ENCODE results near the gene KLHL35.

DNA sequence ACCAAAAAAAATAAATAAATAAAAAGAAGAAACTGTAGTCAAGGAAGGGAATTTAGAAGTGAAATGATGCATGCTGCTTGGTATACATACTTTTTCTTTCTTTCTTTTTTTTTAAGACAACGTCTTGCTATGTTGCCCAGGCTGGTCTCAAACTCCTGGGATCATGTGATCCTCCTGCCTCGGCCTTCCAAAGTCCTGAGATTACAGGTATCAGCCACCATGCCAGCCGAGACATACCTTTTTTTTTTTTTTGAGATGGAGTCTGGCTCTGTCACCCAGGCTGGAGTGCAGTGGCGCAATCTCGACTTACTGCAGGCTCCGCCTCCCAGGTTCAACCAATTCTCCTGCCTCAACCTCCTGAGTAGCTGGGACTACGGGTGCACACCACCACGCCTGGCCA, 59.8 kb downstream of the KLHL35 start:
- TF ChIP-seq, protein P1, sequence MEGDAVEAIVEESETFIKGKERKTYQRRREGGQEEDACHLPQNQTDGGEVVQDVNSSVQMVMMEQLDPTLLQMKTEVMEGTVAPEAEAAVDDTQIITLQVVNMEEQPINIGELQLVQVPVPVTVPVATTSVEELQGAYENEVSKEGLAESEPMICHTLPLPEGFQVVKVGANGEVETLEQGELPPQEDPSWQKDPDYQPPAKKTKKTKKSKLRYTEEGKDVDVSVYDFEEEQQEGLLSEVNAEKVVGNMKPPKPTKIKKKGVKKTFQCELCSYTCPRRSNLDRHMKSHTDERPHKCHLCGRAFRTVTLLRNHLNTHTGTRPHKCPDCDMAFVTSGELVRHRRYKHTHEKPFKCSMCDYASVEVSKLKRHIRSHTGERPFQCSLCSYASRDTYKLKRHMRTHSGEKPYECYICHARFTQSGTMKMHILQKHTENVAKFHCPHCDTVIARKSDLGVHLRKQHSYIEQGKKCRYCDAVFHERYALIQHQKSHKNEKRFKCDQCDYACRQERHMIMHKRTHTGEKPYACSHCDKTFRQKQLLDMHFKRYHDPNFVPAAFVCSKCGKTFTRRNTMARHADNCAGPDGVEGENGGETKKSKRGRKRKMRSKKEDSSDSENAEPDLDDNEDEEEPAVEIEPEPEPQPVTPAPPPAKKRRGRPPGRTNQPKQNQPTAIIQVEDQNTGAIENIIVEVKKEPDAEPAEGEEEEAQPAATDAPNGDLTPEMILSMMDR (IDR thresholded peaks at IDR 0.05; ENCODE audit: low read depth, low read length, missing input control): no peak
- TF ChIP-seq, protein P2, sequence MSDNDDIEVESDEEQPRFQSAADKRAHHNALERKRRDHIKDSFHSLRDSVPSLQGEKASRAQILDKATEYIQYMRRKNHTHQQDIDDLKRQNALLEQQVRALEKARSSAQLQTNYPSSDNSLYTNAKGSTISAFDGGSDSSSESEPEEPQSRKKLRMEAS (IDR thresholded peaks at IDR 0.05): no peak
- TF ChIP-seq RAD21 (IDR thresholded peaks at IDR 0.05) (no peak), GABPA (IDR thresholded peaks at IDR 0.05 in 1 of 2, conservative IDR thresholded peaks at IDR 0.05 in 1 of 2) (no peak), TAF1 (conservative IDR thresholded peaks at IDR 0.05) (no peak), FOXA1 (IDR thresholded peaks at IDR 0.05) (no peak), NR2F2 (IDR thresholded peaks at IDR 0.05) (no peak), YY1 (IDR thresholded peaks at IDR 0.05) (no peak), SP1 (IDR thresholded peaks at IDR 0.05) (no peak), HNF4G (IDR thresholded peaks at IDR 0.05) (no peak), RXRA (IDR thresholded peaks at IDR 0.05) (no peak)
- TF ChIP-seq, protein P3, sequence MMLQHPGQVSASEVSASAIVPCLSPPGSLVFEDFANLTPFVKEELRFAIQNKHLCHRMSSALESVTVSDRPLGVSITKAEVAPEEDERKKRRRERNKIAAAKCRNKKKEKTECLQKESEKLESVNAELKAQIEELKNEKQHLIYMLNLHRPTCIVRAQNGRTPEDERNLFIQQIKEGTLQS (IDR thresholded peaks at IDR 0.05): no peak
- TF ChIP-seq, protein P4, sequence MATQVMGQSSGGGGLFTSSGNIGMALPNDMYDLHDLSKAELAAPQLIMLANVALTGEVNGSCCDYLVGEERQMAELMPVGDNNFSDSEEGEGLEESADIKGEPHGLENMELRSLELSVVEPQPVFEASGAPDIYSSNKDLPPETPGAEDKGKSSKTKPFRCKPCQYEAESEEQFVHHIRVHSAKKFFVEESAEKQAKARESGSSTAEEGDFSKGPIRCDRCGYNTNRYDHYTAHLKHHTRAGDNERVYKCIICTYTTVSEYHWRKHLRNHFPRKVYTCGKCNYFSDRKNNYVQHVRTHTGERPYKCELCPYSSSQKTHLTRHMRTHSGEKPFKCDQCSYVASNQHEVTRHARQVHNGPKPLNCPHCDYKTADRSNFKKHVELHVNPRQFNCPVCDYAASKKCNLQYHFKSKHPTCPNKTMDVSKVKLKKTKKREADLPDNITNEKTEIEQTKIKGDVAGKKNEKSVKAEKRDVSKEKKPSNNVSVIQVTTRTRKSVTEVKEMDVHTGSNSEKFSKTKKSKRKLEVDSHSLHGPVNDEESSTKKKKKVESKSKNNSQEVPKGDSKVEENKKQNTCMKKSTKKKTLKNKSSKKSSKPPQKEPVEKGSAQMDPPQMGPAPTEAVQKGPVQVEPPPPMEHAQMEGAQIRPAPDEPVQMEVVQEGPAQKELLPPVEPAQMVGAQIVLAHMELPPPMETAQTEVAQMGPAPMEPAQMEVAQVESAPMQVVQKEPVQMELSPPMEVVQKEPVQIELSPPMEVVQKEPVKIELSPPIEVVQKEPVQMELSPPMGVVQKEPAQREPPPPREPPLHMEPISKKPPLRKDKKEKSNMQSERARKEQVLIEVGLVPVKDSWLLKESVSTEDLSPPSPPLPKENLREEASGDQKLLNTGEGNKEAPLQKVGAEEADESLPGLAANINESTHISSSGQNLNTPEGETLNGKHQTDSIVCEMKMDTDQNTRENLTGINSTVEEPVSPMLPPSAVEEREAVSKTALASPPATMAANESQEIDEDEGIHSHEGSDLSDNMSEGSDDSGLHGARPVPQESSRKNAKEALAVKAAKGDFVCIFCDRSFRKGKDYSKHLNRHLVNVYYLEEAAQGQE (IDR thresholded peaks at IDR 0.05): no peak
- TF ChIP-seq, protein P5, sequence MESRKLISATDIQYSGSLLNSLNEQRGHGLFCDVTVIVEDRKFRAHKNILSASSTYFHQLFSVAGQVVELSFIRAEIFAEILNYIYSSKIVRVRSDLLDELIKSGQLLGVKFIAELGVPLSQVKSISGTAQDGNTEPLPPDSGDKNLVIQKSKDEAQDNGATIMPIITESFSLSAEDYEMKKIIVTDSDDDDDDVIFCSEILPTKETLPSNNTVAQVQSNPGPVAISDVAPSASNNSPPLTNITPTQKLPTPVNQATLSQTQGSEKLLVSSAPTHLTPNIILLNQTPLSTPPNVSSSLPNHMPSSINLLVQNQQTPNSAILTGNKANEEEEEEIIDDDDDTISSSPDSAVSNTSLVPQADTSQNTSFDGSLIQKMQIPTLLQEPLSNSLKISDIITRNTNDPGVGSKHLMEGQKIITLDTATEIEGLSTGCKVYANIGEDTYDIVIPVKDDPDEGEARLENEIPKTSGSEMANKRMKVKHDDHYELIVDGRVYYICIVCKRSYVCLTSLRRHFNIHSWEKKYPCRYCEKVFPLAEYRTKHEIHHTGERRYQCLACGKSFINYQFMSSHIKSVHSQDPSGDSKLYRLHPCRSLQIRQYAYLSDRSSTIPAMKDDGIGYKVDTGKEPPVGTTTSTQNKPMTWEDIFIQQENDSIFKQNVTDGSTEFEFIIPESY (IDR thresholded peaks at IDR 0.05): no peak

All from liver (tissue), 3 donors.